ENCODE data around the gene RHOF.

DNA sequence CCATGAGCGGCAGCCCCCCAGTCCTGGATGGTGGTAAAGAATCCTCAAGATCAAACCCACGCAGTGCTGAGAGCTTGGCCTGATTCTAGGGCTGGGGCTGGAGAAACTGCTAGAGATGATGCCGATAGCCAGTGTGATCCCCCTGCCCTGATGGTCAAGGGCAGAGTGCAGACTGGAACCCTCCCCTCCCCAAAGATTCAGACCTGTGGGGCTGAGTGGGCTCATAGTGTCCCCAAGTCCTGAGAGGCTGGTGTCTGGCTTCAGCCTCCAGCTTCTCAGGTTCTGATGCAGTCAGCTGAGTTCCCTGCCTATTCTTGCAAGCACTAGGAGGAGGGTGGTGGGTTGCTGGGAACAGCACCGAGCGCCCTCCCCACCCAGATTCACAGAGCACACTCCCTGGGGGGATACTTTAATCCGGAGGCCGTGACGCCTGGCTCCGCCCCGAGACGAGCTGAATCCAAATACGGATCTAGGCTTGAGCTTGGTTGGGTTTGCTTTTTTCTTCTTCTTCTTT is 11.9 kb downstream of the RHOF start:
- TF ChIP-seq, protein P1, sequence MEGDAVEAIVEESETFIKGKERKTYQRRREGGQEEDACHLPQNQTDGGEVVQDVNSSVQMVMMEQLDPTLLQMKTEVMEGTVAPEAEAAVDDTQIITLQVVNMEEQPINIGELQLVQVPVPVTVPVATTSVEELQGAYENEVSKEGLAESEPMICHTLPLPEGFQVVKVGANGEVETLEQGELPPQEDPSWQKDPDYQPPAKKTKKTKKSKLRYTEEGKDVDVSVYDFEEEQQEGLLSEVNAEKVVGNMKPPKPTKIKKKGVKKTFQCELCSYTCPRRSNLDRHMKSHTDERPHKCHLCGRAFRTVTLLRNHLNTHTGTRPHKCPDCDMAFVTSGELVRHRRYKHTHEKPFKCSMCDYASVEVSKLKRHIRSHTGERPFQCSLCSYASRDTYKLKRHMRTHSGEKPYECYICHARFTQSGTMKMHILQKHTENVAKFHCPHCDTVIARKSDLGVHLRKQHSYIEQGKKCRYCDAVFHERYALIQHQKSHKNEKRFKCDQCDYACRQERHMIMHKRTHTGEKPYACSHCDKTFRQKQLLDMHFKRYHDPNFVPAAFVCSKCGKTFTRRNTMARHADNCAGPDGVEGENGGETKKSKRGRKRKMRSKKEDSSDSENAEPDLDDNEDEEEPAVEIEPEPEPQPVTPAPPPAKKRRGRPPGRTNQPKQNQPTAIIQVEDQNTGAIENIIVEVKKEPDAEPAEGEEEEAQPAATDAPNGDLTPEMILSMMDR (IDR thresholded peaks at IDR 0.05) = no peak
- TF ChIP-seq POLR2A (IDR thresholded peaks at IDR 0.05) = no peak

Data from body of pancreas (tissue), 4 donors.